LoVo (cell line): ENCODE results near the gene HLCS.
"Not testable (repeated sequence)": the region's sequence is repeated elsewhere in the genome, so short reads cannot be mapped to it uniquely, and the experiment has no call there.

Source experiments
- DNase-seq: peaks from one replicate; pipeline ENCODE4 v3.0.0-alpha.2; 2016; ENCODE audit warnings: low spot score

Gene HLCS

DNA sequence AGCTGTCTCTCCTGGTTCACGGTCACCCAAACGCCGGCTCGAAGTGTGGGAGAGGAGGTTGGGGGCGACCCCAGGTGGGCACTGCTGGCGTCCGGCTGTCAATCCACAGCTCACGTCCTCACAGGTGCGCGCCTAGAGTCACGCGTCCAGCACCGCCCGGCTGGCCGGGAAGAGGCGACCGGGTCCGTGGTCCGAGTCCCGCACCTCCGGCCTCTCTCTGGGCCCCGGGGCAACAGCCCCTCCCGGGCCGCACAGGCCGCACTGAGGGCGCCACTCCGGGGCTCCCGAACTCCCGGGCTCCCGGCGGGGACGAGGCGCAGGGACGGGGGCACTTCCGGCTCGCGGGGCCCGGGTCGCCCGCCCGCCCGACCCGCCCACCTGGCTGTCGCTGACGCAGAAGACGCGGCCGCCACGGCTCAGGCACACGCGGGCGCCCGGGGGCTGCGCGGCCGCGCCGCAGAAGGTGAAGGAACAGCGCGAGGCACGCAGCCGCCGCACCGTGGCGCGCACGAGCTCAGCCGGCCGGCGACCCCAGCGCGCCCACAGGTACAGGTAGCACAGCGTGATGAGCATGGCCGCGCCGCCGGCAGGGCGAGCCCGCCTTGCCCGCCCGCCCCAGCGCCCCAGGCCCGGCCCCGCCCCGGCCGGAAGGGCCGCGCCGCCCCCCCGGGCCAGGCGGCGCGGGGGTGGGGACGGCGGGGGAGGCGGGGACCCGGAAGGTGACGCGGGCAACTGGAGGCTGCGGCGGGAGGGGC, at the start of gene HLCS:
HLCS (minus strand) TSS at position 604 of the 755 bp plus-strand sequence; CDS start at position 573, 31 bp downstream.
- DNase-seq, result peak; percentile 86

DNA sequence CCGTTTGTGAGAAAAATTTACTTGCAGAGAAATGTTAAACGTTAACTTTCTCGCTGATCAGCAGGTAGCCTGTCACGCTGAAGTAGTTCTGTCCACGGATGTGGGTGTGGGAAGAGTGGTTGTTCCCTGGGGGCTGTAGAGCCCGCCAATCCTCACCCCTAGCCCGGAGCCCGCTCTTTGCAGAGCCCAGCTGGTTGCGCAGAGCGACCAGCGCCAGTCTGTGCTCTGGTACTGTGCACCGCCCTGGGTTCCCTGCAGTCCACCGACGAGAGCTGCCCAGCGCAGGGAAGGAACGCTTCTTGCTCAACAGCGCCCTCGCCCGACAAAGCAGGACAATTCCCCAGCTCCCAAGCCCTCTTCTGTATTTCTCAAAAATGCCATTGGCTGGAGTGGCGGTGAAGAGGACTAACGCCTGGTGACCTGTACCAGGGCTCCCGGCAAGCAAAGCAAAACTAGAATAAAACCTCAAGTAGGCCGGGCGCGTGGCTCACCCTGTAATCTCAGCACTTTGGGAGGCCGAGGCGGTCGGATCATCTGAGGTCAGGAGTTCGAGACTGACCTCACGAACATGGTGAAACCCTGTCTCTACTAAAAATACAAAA, 43.4 kb upstream of the HLCS start:
- DNase-seq, result peak; percentile 92

GRCh38 chr21:37008724-37009123, 42.3 kb upstream of the HLCS start:
- DNase-seq, result no peak

DNA sequence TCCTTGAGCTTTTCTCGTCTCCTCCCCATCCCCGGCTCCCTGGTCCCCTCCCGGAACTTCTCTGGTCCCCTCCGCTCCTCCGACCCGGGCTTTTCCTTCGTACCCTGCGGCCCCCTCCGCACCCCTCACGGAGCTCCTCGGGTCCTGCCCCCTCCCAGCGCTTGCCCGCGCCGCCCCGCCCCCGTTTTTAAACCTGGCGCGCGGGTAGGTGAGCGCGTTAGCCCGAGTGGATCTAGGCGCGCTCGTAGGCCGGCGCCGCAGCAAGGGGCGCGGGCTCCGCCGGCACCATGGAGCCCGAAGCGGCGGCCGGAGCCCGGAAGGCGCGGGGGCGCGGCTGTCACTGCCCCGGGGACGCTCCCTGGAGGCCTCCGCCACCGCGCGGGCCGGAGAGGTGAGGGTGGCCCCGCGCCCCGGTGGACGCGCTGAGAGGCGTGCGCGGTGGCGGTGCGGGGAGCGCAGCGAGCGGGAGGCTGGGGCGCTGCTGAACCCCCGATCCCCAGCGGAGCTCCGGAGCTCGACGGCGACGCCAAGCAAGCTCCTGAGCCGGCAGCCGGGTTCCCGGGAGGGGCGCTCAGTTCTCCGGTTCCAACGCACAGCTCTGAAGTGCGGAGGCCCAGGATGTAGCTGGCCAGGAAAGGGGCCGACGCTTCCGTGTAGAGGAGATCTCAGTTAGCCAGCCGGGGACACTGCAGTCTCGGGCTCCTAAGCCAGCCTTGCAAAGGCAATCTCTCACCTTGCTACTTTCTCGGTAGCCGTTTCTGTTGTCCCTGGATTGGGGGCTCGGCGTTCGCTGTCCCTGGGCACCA, 40.2 kb upstream of the HLCS start, which contains the start of gene RIPPLY3:
RIPPLY3 (plus strand) TSS at position 217 of the 806 bp plus-strand sequence; CDS start at position 288, 71 bp downstream.
- DNase-seq, result no peak

GRCh38 chr21:37005548-37006485, 39.3 kb upstream of the HLCS start:
- DNase-seq, result no peak

DNA sequence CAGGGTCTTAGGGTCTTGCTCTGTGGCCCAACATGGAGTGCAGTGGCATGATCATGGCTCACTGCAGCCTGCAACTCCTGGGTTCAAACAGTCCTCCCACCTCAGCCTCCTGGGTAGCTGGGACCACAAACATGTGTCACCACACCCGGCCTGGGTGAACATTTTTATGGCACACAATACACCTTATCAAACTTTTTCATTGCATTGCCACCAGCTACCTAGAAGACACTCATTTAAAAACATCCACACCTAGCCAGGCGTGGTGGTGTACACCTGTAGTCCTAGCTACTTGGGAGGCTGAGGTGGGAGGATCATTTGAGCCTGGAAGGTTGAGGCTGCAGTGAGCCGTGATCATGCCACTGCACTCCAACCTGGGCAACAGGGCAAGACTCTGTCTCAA, 37.4 kb upstream of the HLCS start:
- not testable (repeated sequence) for DNase-seq

DNA sequence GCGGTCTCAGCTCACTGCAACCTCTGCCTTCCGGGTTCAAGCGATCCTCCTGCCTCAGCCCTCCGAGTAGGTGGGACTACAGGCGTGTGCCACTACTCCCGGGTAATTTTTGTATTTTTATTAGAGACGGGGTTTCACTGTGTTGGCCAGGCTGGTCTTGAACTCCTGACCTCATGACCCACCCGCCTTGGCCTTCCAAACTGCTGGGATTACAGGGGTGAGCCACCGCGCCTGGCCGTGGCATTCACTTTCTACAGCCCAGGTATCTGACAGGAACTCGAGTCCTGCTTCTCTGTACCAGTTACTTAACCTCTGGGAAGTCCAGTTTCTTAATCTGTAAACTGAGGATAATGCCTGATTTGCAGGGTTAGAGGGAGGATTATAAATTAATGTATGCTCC, 36.4 kb upstream of the HLCS start:
- DNase-seq, result not testable (repeated sequence)

- no peak for DNase-seq
These were observed 35.0 kb upstream of the HLCS start for GRCh38 chr21:37001441-37001840.

DNA sequence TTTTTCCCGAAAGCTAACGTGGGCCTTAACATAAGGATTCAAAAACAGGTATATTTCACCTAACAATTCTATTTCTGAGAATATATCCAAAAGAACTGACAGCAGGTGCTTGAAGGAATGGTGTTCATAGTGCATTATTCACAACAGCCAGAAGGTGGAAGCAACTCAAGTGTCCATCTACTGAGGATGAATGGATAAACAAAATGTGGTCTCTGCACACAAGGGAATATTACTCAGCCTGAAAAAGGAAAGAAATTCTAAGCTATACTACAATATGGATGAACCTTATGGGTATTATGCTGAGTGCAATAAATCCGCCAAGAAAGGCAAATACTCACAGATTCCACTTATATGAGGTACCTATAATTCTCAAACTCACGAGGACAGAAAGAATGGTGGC, 33.9 kb upstream of the HLCS start:
- DNase-seq, result no peak

GRCh38 chr21:36999131-36999898, 32.8 kb upstream of the HLCS start:
- DNase-seq, result no peak

DNA sequence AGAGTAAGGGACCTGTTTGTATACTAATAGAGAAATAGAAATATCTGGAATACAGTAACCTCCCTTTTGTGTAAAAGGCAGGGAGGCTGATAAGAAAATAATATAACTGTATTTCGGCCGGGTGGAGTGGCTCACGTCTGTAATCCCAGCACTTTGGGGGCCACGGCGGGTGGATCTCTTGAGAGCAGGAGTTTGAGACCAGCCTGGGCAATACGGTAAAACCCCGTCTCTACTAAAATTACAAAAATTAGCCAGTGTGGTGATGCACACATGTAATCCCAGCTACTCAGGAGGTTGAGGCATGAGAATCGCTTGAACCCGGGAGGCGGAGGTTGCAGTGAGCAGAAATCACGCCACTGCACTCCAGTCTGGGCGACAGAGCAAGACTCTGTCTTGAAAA, 28.8 kb upstream of the HLCS start:
- not testable (repeated sequence) for DNase-seq

GRCh38 chr21:36994501-36995158, 28.2 kb upstream of the HLCS start:
- DNase-seq, result no peak

DNA sequence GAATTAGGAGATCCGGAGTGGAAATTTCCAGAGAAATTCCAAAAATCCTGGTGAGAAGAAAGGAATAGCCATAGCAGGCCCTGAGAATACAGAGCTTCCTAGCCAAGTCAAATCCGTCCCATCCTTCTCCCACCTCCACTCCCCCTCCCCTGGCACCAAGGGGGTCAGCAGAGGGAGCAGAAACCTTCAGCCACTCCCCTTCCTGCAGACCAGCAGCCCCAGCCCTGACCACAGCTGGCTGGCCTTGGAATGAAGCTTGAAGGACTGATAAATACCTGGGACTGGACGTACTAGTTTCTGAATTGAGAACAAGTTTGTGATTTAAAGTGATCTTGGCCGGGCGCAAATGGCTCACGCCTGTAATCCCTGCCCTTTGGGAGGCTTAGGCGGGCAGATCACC, 26.2 kb upstream of the HLCS start:
- DNase-seq, result no peak

- DNase-seq, result no peak
These were observed 24.2 kb upstream of the HLCS start for GRCh38 chr21:36990508-36991205.

DNA sequence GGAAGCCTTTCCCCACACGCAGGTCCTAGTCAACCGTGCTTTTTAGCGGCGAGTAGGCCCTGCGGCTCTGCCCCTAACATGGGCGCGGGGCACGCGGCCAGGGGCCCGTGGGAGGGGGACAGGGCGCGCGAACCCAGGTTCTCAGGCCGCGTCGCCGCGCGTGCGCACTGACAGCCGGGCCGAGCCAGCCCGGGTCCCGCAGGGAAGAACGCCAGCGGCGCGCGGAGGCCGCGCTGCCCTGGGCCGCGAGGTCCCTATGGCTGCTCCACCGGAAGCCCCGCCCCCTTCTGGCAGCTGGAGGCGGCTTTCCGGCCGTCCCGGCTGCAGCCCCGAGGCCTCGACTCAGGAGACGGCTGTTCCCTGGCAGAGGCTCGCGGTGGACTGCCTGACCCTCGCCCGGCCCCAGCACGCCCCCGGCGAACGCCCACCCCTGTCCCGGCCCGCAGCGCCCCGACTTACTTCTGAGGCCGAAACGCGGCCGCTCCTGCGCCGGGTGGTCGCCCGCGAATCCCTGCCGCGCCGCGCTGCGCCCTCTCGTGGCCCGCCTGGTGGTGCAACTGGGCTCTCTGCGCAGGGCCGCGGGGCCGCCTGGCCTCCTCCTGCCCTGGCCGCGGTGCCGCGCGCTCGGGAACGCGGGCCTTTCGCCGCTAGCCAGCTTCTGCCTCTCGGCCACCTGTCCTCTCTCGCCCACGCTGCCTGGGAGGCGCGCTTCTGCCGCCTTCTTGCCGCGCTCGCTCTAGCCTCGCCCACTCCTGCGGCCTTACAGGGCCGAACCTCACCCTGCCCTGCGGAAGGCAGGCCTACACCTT, 23.4 kb upstream of the HLCS start:
- peak; percentile 95 for DNase-seq

- not testable (repeated sequence) for DNase-seq
These were observed 22.8 kb upstream of the HLCS start for GRCh38 chr21:36989199-36989698.

GRCh38 chr21:36988536-36988935, 22.1 kb upstream of the HLCS start:
- no peak for DNase-seq

GRCh38 chr21:36987845-36988244, 21.4 kb upstream of the HLCS start:
- no peak for DNase-seq
